Measurements from ENCODE around the gene HLA-E. TPM values are rescaled to one million over a fixed set of nuclear protein-coding genes. Genes with fewer than 3 reads are reported as not detected.
"Not testable (repeated sequence)": the region's sequence is repeated elsewhere in the genome, so short reads cannot be mapped to it uniquely, and the experiment has no call there.

HLA-E gene
- total RNA-seq, 1 donor from 2014 or later = 13.4 TPM

GRCh38 chr6:30494291-30494861 lies 5.1 kb downstream of the HLA-E start:
- Mint-ChIP-seq H3K9me3 (no peaks in the 10 kb centered on the region), H3K27ac (ENCODE audit: unreplicated experiment) (no peak overlapping the region), H3K4me3 (peak overlapping the region; percentile 16), H3K27me3 (ENCODE audit: low read depth) (peaks cover 18% of the 10 kb centered on the region), H3K36me3 (ENCODE audit: low read depth) (no peaks in the 10 kb centered on the region), H3K4me1 (peaks cover 6% of the 10 kb centered on the region)
- DNase-seq (ENCODE audit: low read depth, low spot score) = no peak
- TF ChIP-seq CTCF (conservative IDR thresholded peaks at IDR 0.05) = no peak

GRCh38 chr6:30495060-30495459 lies 5.8 kb downstream of the HLA-E start:
- DNase-seq (ENCODE audit: low read depth, low spot score); H3K4me1 Mint-ChIP-seq; H3K4me3 Mint-ChIP-seq; H3K9me3 Mint-ChIP-seq; H3K36me3 Mint-ChIP-seq (ENCODE audit: low read depth); H3K27ac Mint-ChIP-seq (ENCODE audit: unreplicated experiment): not testable (repeated sequence)
- H3K27me3 Mint-ChIP-seq (ENCODE audit: low read depth) = peaks cover 18% of the 10 kb centered on the region

- DNase-seq (ENCODE audit: low read depth, low spot score) = no peak
- Mint-ChIP-seq H3K9me3 (no peaks in the 10 kb centered on the region), H3K4me3 (no peak overlapping the region), H3K27ac (ENCODE audit: unreplicated experiment) (no peak overlapping the region), H3K36me3 (ENCODE audit: low read depth) (no peaks in the 10 kb centered on the region), H3K27me3 (ENCODE audit: low read depth) (peaks cover 26% of the 10 kb centered on the region), H3K4me1 (no peaks in the 10 kb centered on the region)
- no peak for TF ChIP-seq CTCF (conservative IDR thresholded peaks at IDR 0.05)
Observed at GRCh38 chr6:30495993-30496392, 6.7 kb downstream of the HLA-E start.

GRCh38 chr6:30497261-30497599 lies 7.9 kb downstream of the HLA-E start:
- not testable (repeated sequence) for H3K4me1 Mint-ChIP-seq; H3K27ac Mint-ChIP-seq (ENCODE audit: unreplicated experiment); H3K4me3 Mint-ChIP-seq; H3K36me3 Mint-ChIP-seq (ENCODE audit: low read depth); DNase-seq (ENCODE audit: low read depth, low spot score); H3K9me3 Mint-ChIP-seq
- H3K27me3 Mint-ChIP-seq (ENCODE audit: low read depth) = peaks cover 28% of the 10 kb centered on the region

GRCh38 chr6:30497714-30498113 lies 8.4 kb downstream of the HLA-E start:
- H3K36me3 Mint-ChIP-seq (ENCODE audit: low read depth) = no peaks in the 10 kb centered on the region
- H3K27me3 Mint-ChIP-seq (ENCODE audit: low read depth) = peaks cover 28% of the 10 kb centered on the region
- H3K4me3 Mint-ChIP-seq = no peak overlapping the region
- H3K27ac Mint-ChIP-seq (ENCODE audit: unreplicated experiment) = no peak overlapping the region
- TF ChIP-seq CTCF (conservative IDR thresholded peaks at IDR 0.05) = no peak
- DNase-seq (ENCODE audit: low read depth, low spot score) = no peak
- no peaks in the 10 kb centered on the region for H3K4me1 Mint-ChIP-seq
- no peaks in the 10 kb centered on the region for H3K9me3 Mint-ChIP-seq

GRCh38 chr6:30498705-30499104 lies 9.4 kb downstream of the HLA-E start:
- H3K4me1 Mint-ChIP-seq; H3K9me3 Mint-ChIP-seq; DNase-seq (ENCODE audit: low read depth, low spot score); H3K27ac Mint-ChIP-seq (ENCODE audit: unreplicated experiment); H3K4me3 Mint-ChIP-seq; H3K36me3 Mint-ChIP-seq (ENCODE audit: low read depth): not testable (repeated sequence)
- peaks cover 31% of the 10 kb centered on the region for H3K27me3 Mint-ChIP-seq (ENCODE audit: low read depth)

- no peak overlapping the region for H3K27ac Mint-ChIP-seq (ENCODE audit: unreplicated experiment)
- H3K4me3 Mint-ChIP-seq = no peak overlapping the region
Observed at GRCh38 chr6:30500421-30501355, 11.4 kb downstream of the HLA-E start.

More at GRCh38 chr6:30500421-30501355, 11.4 kb downstream of the HLA-E start:
- no peak for TF ChIP-seq CTCF (conservative IDR thresholded peaks at IDR 0.05)
- H3K4me1 Mint-ChIP-seq = no peaks in the 10 kb centered on the region
- no peak for DNase-seq (ENCODE audit: low read depth, low spot score)
- H3K27me3 Mint-ChIP-seq (ENCODE audit: low read depth) = peaks cover 31% of the 10 kb centered on the region
- H3K36me3 Mint-ChIP-seq (ENCODE audit: low read depth) = no peaks in the 10 kb centered on the region
- no peaks in the 10 kb centered on the region for H3K9me3 Mint-ChIP-seq
